Measurements from ENCODE around the gene OSBPL5. TPM values are rescaled to one million over a fixed set of nuclear protein-coding genes. Genes with fewer than 3 reads are reported as not detected.

Gene OSBPL5, protein sequence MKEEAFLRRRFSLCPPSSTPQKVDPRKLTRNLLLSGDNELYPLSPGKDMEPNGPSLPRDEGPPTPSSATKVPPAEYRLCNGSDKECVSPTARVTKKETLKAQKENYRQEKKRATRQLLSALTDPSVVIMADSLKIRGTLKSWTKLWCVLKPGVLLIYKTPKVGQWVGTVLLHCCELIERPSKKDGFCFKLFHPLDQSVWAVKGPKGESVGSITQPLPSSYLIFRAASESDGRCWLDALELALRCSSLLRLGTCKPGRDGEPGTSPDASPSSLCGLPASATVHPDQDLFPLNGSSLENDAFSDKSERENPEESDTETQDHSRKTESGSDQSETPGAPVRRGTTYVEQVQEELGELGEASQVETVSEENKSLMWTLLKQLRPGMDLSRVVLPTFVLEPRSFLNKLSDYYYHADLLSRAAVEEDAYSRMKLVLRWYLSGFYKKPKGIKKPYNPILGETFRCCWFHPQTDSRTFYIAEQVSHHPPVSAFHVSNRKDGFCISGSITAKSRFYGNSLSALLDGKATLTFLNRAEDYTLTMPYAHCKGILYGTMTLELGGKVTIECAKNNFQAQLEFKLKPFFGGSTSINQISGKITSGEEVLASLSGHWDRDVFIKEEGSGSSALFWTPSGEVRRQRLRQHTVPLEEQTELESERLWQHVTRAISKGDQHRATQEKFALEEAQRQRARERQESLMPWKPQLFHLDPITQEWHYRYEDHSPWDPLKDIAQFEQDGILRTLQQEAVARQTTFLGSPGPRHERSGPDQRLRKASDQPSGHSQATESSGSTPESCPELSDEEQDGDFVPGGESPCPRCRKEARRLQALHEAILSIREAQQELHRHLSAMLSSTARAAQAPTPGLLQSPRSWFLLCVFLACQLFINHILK
- total RNA-seq (10 to 100 TPM; 34.2 to 51.5 TPM), polyA plus RNA-seq (10 to 100 TPM; 15.2 to 22.5 TPM)
- long read RNA-seq, donor 1, partial matches to known transcripts = 0 of 6 reads
- long read RNA-seq, donor 1, other reads (novel, unspliced or antisense) = 0 of 6 reads
- long read RNA-seq, donor 2 = 0 reads
- long read RNA-seq, donor 3, partial matches to known transcripts = 0 of 1 reads
- long read RNA-seq, donor 3, other reads (novel, unspliced or antisense) = 0 of 1 reads
- long read RNA-seq, donor 4 = 0 reads
- long read RNA-seq, donor 5, partial matches to known transcripts = 0 of 5 reads
- long read RNA-seq, donor 5, other reads (novel, unspliced or antisense) = 0 of 5 reads

- H3K9ac ChIP-seq (ENCODE audit: insufficient read depth in 1 of 2, low read length in 2 of 2) = peak within 1 kb of the TSS in 1 of 2 donors; percentile 39
- peak within 1 kb of the TSS; percentile 11 to 54 for H3K27ac ChIP-seq (ENCODE audit: low read depth in 1 of 2, low read length in 1 of 2)
- H3K9me3 ChIP-seq (ENCODE audit: control insufficient read depth in 4 of 4, insufficient read depth in 3 of 4, low read length in 3 of 4) = no peaks in the 10 kb centered on the region
- no peak for TF ChIP-seq CTCF (IDR thresholded peaks at IDR 0.05; ENCODE audit: control extremely low read depth, extremely low read depth)
- H3K36me3 ChIP-seq (ENCODE audit: control insufficient read depth in 4 of 4, insufficient read depth in 4 of 4, low read length in 4 of 4) = no peaks in the 10 kb centered on the region
- DNase-seq (peak; percentile 81 to 87 (median 81)), ATAC-seq (ENCODE audit: insufficient read depth, low FRiP score) (peak; percentile 61)
- no peaks in the 10 kb centered on the region for H3K27me3 ChIP-seq (ENCODE audit: control insufficient read depth in 3 of 3, insufficient read depth in 3 of 3, low read length in 2 of 3)
- WGBS, 2 donors = 1 to 3% methylated on average over 31 to 63 of the region's 63 CpGs
- H3K4me1 ChIP-seq (ENCODE audit: control insufficient read depth in 5 of 5, insufficient read depth in 5 of 5, low read length in 5 of 5) = peaks cover 0 to 40% (median 19%) of the 10 kb centered on the region in 5 donors
- H3K4me3 ChIP-seq = peak within 1 kb of the TSS; percentile 78
Observed at GRCh38 chr11:3165152-3165705, at the start of gene OSBPL5. TSS of gene OSBPL5 (minus strand) at chr11:3165310. CDS start at chr11:3129148, 36,162 bp downstream.

DNA sequence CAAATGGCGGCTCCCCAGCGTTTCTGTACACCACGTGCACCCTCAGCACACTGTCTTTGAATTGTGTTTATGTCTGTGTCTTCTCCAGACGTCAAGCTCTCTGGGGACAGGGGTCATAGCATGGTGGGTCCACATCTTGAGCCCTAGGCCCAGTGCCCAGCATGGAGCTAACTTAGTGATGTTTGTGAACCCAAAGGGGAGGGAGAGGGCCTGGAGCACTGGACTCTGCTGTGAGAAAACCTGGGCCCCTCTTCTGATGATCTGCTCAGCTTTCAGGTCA, 49.2 kb upstream of the OSBPL5 start:
- no peaks in the 10 kb centered on the region for H3K4me1 ChIP-seq (ENCODE audit: control insufficient read depth in 5 of 5, insufficient read depth in 5 of 5, low read length in 5 of 5)
- TF ChIP-seq CTCF (IDR thresholded peaks at IDR 0.05; ENCODE audit: control extremely low read depth, extremely low read depth) = no peak
- no peaks in the 10 kb centered on the region for H3K36me3 ChIP-seq (ENCODE audit: control insufficient read depth in 4 of 4, insufficient read depth in 4 of 4, low read length in 4 of 4)
- H3K9me3 ChIP-seq (ENCODE audit: control insufficient read depth in 4 of 4, insufficient read depth in 3 of 4, low read length in 3 of 4) = peaks cover 0 to 6% (median 0%) of the 10 kb centered on the region in 4 donors
- H3K9ac ChIP-seq (ENCODE audit: insufficient read depth in 1 of 2, low read length in 2 of 2) = no peak overlapping the region
- DNase-seq (no peak), ATAC-seq (ENCODE audit: insufficient read depth, low FRiP score) (no peak)
- H3K27ac ChIP-seq (ENCODE audit: low read depth in 1 of 2, low read length in 1 of 2) = no peak overlapping the region
- H3K4me3 ChIP-seq = no peak overlapping the region
- peaks cover 0 to 16% (median 0%) of the 10 kb centered on the region in 3 donors for H3K27me3 ChIP-seq (ENCODE audit: control insufficient read depth in 3 of 3, insufficient read depth in 3 of 3, low read length in 2 of 3)
- 85 to 89% methylated on average over 4 of the region's 4 CpGs for WGBS, 2 donors

GRCh38 chr11:3213659-3214419, 48.7 kb upstream of the OSBPL5 start:
- no peaks in the 10 kb centered on the region for H3K36me3 ChIP-seq (ENCODE audit: control insufficient read depth in 4 of 4, insufficient read depth in 4 of 4, low read length in 4 of 4)
- no peaks in the 10 kb centered on the region for H3K4me1 ChIP-seq (ENCODE audit: control insufficient read depth in 5 of 5, insufficient read depth in 5 of 5, low read length in 5 of 5)
- ATAC-seq (ENCODE audit: insufficient read depth, low FRiP score) = no peak
- H3K9me3 ChIP-seq (ENCODE audit: control insufficient read depth in 4 of 4, insufficient read depth in 3 of 4, low read length in 3 of 4) = peaks cover 0 to 6% (median 0%) of the 10 kb centered on the region in 4 donors
- WGBS, 2 donors = 63 to 70% methylated on average over 24 of the region's 24 CpGs
- no peak overlapping the region for H3K27ac ChIP-seq (ENCODE audit: low read depth in 1 of 2, low read length in 1 of 2)
- no peak for DNase-seq
- peaks cover 0 to 12% (median 0%) of the 10 kb centered on the region in 3 donors for H3K27me3 ChIP-seq (ENCODE audit: control insufficient read depth in 3 of 3, insufficient read depth in 3 of 3, low read length in 2 of 3)
- no peak for TF ChIP-seq CTCF (IDR thresholded peaks at IDR 0.05; ENCODE audit: control extremely low read depth, extremely low read depth)
- no peak overlapping the region for H3K4me3 ChIP-seq
- H3K9ac ChIP-seq (ENCODE audit: insufficient read depth in 1 of 2, low read length in 2 of 2) = no peak overlapping the region

Measured in lung (tissue), 16 donors.